CD4-positive, alpha-beta memory T cell (primary cell): ENCODE data around the gene CDKN2AIPNL. TPM values are rescaled to one million over a fixed set of nuclear protein-coding genes. Genes with fewer than 3 reads are reported as not detected.
A peak's percentile ranks its signal among the peaks of the same experiment; 100 is the strongest.

Experiments
- CTCF ChIA-PET: fragments of 350-600 bp; sonication (Branson Sonifier 250); formaldehyde crosslinking; loops from one replicate; lab custom pipeline; 2021; ENCODE audit warnings: inconsistent platforms; ENCODE audit not compliant: partially characterized antibody; lab: Charles Lee
- POLR2A ChIA-PET: fragments of 350-600 bp; sonication (Branson Sonifier 250); formaldehyde crosslinking; loops from one replicate; lab custom pipeline; 2021; ENCODE audit not compliant: partially characterized antibody; lab: Charles Lee
- DNase-seq, 5 donors: peaks; one replicate each; pipeline versions ENCODE4 v3.0.0 to v3.0.0-alpha.2; 2020 to 2022; ENCODE audit warnings: mixed read lengths in 1 of 5
- H3K27ac ChIP-seq: one replicate; pipeline ENCODE4 v1.7.0; 2013; ENCODE audit warnings: low read depth, low read length
- H3K27me3 ChIP-seq: 2 replicates; pipeline ENCODE4 v1.7.0; 2013; ENCODE audit warnings: mild to moderate bottlenecking, low read length, moderate library complexity; ENCODE audit not compliant: insufficient read depth
- H3K36me3 ChIP-seq: 2 replicates; pipeline ENCODE4 v1.7.0; 2013; ENCODE audit warnings: mild to moderate bottlenecking, low read length, moderate library complexity; ENCODE audit not compliant: insufficient read depth
- H3K4me1 ChIP-seq: 2 replicates; pipeline ENCODE4 v1.7.0; 2013; ENCODE audit warnings: mild to moderate bottlenecking, low read length, moderate library complexity; ENCODE audit not compliant: insufficient read depth
- H3K4me3 ChIP-seq, 2 donors: one replicate each; pipeline ENCODE4 v1.7.0; 2013; ENCODE audit warnings: low read length in 2 of 2, mild to moderate bottlenecking in 1 of 2
- H3K9me3 ChIP-seq, 2 donors: one replicate each; pipeline ENCODE4 v1.7.0; 2013; ENCODE audit warnings: low read length in 2 of 2, control low read depth in 1 of 2; ENCODE audit not compliant: control insufficient read depth in 1 of 2
- H3K27ac Mint-ChIP-seq, 7 donors: one replicate each; pipeline ENCODE4 v1.8.0; 2020 to 2021; ENCODE audit warnings: mixed read lengths in 7 of 7, mild to moderate bottlenecking in 6 of 7, inconsistent platforms in 3 of 7, moderate library complexity in 3 of 7
- H3K27me3 Mint-ChIP-seq, 2 donors: one replicate each; pipeline ENCODE4 v1.8.0; 2020 to 2021; ENCODE audit warnings: mixed read lengths in 2 of 2
- H3K36me3 Mint-ChIP-seq, 2 donors: one replicate each; pipeline ENCODE4 v1.8.0; 2020 to 2021; ENCODE audit warnings: mixed read lengths in 2 of 2, inconsistent platforms in 1 of 2, mild to moderate bottlenecking in 1 of 2
- H3K4me1 Mint-ChIP-seq, 4 donors: one replicate each; pipeline ENCODE4 v1.8.0; 2020 to 2021; ENCODE audit warnings: mixed read lengths in 4 of 4, mild to moderate bottlenecking in 1 of 4
- H3K4me3 Mint-ChIP-seq, 8 donors: one replicate each; pipeline ENCODE4 v1.8.0; 2020 to 2021; ENCODE audit warnings: mixed read lengths in 8 of 8, mild to moderate bottlenecking in 7 of 8, moderate library complexity in 6 of 8, inconsistent platforms in 3 of 8
- H3K9me3 Mint-ChIP-seq, 8 donors: one replicate each; pipeline ENCODE4 v1.8.0; 2020 to 2021; ENCODE audit warnings: mixed read lengths in 8 of 8, mild to moderate bottlenecking in 5 of 8, inconsistent platforms in 3 of 8, moderate library complexity in 1 of 8
- intact Hi-C: fragments of 100-400 bp; cut with micrococcal nuclease; formaldehyde crosslinking; loops from one replicate; pipeline ENCODE4 v1.15.1; 2023
- polyA plus RNA-seq, 2 donors: library from polyadenylated mRNA; unstranded; fragments of 300-500 nt; fragmentation: Illumina TruSeq; gene quantifications; one replicate each; pipeline ENCODE4 v1.2.3, GENCODE V29; 2021
- total RNA-seq, 2 experiments: library from RNA; stranded (reverse); gene quantifications; one replicate each; pipeline ENCODE4 v1.2.3, GENCODE V29; 2021

CDKN2AIPNL gene
- 10 to 100 TPM; 14.7 to 15.1 TPM for total RNA-seq
- polyA plus RNA-seq = 10 to 100 TPM; 25.2 to 32.4 TPM

DNA sequence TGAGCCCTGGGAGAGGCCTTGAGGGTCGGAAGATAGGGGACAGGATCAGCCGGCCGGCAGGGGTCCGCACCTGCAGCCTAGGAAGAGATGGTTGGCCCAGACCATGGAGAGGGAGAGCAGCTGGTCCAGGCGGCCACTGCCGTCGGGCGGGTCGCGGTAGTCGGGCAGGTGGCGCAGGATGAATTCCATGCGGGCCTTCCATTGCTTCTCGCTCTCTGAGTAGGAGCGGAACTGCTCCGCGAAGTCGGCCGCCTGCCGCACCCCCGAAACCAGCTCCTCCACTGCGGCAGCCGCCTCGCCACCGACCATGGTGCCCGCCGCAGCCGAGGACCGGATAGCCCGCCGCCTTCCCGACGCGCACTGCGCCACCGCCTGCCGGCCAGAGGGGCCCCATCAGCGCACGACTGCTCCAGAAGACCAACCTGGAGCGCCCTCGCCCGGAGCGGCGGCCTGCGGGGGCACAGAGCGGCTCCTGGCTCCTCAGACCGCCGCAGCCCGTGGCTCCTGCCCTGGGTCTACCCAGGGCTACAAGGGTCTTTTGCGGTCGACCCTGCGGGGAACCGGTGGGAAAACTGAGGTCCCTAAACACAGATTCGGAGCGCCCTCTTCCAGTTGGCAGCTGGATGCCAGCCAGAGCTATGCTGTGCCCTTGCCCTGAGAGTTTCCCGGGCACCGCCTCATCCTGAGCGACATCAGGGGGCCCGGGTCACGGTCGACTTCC is at the start of gene CDKN2AIPNL:
Gene CDKN2AIPNL (minus strand): TSS at position 336 of the 721 bp plus-strand sequence. CDS start 27 bp downstream, at position 309.
- H3K9me3 ChIP-seq = no peaks in the 10 kb centered on the region
- CTCF ChIA-PET = interaction anchor here (0.7 to 9.1 kb wide), 30 partner anchors 9 to 372 kb away, joined by 3 to 82 read pairs (median 4); partner anchors contain the start of genes JADE2 and UBE2B
- Mint-ChIP-seq H3K9me3 (no peaks in the 10 kb centered on the region), H3K4me1 (peaks cover 18 to 47% (median 33%) of the 10 kb centered on the region in 4 donors), H3K27me3 (no peaks in the 10 kb centered on the region), H3K4me3 (peak within 1 kb of the TSS; percentile 89 to 94 (median 91)), H3K27ac (peak within 1 kb of the TSS; percentile 84 to 95 (median 91)), H3K36me3 (peaks cover 6 to 11% of the 10 kb centered on the region in 2 donors)
- H3K4me3 ChIP-seq = peak within 1 kb of the TSS; percentile 79 to 93
- POLR2A ChIA-PET = interaction anchor here (0.6 to 5.9 kb wide), 42 partner anchors 9 to 1546 kb away, joined by 3 to 152 read pairs (median 4); partner anchors contain the start of genes CAMLG, CDKL3, GDF9 and JADE2
- H3K27ac ChIP-seq = peak within 1 kb of the TSS; percentile 70
- H3K36me3 ChIP-seq = no peaks in the 10 kb centered on the region
- intact Hi-C loops = loop anchor here (1.0 to 5.0 kb wide), 6 partner anchors 40 to 175 kb away; partner anchors contain the start of gene UBE2B
- H3K4me1 ChIP-seq = peaks cover 30% of the 10 kb centered on the region
- no peaks in the 10 kb centered on the region for H3K27me3 ChIP-seq
- DNase-seq = peak; percentile 87 to 91 (median 88)

DNA sequence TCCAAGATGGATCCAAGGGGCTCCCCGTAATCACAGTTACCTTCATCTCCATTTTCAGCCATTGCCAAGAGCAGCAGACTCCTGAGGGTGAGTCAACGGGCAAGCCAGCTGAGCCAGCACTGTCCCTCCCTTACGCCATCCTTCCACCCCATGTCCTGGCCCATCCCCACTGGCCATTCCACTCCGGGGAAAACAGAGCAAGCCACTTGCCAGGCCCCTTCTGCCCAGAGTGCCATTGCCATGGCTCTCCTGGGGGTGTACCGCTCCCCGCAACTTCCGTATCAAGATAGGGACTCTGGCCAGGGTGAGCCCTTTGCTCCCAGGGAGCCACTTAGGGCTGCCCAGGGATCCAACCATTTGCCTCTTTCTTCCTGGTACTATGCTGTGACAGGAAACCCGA is 48.9 kb upstream of the CDKN2AIPNL start:
- H3K4me1 ChIP-seq = peaks cover 6% of the 10 kb centered on the region
- ChIA-PET CTCF (no interaction called here), POLR2A (interaction anchor here (0.7 kb wide), 1 partner anchor 1880 kb away, joined by 4 read pairs; no protein-coding TSS in a partner anchor)

GRCh38 chr5:134459491-134459890 is 47.8 kb upstream of the CDKN2AIPNL start:
- no peak overlapping the region for H3K4me3 ChIP-seq
- no peaks in the 10 kb centered on the region for H3K4me1 ChIP-seq
- no peak for DNase-seq
- intact Hi-C loops = no loop called here
- Mint-ChIP-seq H3K27ac (no peak overlapping the region), H3K9me3 (peaks cover 0 to 3% (median 0%) of the 10 kb centered on the region in 8 donors), H3K4me1 (peaks cover 0 to 3% (median 0%) of the 10 kb centered on the region in 4 donors), H3K36me3 (no peaks in the 10 kb centered on the region), H3K4me3 (no peak overlapping the region), H3K27me3 (no peaks in the 10 kb centered on the region)
- POLR2A ChIA-PET = no interaction called here
- H3K27ac ChIP-seq = no peak overlapping the region
- H3K9me3 ChIP-seq = no peaks in the 10 kb centered on the region
- no peaks in the 10 kb centered on the region for H3K27me3 ChIP-seq
- CTCF ChIA-PET = interaction anchor here (1.6 kb wide), 1 partner anchor 15 kb away, joined by 3 read pairs; no protein-coding TSS in a partner anchor
- no peaks in the 10 kb centered on the region for H3K36me3 ChIP-seq

More for the DNA sequence above, 48.9 kb upstream of the CDKN2AIPNL start:
- no peak overlapping the region for H3K4me3 Mint-ChIP-seq
- no peaks in the 10 kb centered on the region for H3K36me3 ChIP-seq
- no peaks in the 10 kb centered on the region for H3K36me3 Mint-ChIP-seq
- H3K4me1 Mint-ChIP-seq = peaks cover 0 to 12% (median 3%) of the 10 kb centered on the region in 4 donors
- no peak overlapping the region for H3K27ac ChIP-seq
- H3K27me3 Mint-ChIP-seq = no peaks in the 10 kb centered on the region
- H3K4me3 ChIP-seq = no peak overlapping the region
- no peak for DNase-seq
- no peaks in the 10 kb centered on the region for H3K9me3 ChIP-seq
- intact Hi-C loops = no loop called here
- no peaks in the 10 kb centered on the region for H3K27me3 ChIP-seq
- H3K9me3 Mint-ChIP-seq = peaks cover 0 to 3% (median 0%) of the 10 kb centered on the region in 8 donors
- H3K27ac Mint-ChIP-seq = no peak overlapping the region

GRCh38 chr5:134459010-134459403 is 47.3 kb upstream of the CDKN2AIPNL start:
- POLR2A ChIA-PET = no interaction called here
- CTCF ChIA-PET = interaction anchor here (1.6 kb wide), 1 partner anchor 15 kb away, joined by 3 read pairs; no protein-coding TSS in a partner anchor

DNA sequence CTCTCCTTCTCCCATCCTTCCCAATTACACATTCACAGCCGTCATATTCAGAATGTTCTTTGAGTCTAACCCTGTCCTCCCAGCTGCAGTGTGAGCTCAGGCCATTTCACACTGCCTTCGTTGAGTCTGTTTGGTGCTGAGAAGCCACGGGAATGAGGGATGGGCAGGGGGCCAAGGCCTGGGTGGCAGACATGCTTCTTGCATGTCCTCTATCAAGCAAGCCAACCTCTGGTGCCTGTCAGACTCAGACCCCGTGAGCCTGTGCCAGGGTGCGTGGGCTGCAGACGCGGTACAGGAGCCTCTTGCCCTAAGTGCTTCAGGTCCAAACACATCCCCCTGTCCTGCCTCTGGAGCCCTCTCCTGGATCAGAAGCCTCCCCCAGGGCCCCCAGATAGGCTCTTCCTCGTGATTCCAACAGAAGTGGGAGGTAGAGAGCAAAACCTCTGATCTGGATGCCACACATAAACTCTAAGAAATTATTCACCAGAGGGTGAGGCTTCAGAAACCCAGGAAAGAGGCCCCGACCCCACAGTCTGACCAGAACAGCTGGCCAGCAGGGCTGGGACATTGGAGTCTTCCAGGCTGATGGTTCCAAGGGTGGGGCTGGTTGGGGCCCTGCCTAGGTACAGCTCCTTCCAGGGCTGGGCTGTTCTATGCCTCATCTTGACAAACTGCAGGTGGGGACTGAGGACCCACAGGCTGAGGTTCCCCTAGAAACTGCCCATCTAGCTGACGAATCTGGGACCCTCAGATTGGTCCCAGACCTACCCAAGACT is 46.7 kb upstream of the CDKN2AIPNL start:
- ChIA-PET CTCF (interaction anchor here (1.6 kb wide), 1 partner anchor 16 kb away, joined by 3 read pairs; no protein-coding TSS in a partner anchor), POLR2A (no interaction called here)
- H3K36me3 ChIP-seq = no peaks in the 10 kb centered on the region
- peak overlapping the region in 1 of 7 donors; percentile 12 for H3K27ac Mint-ChIP-seq
- peaks cover 0 to 3% (median 0%) of the 10 kb centered on the region in 4 donors for H3K4me1 Mint-ChIP-seq
- no peak overlapping the region for H3K27ac ChIP-seq
- H3K9me3 ChIP-seq = no peaks in the 10 kb centered on the region
- H3K4me3 ChIP-seq = no peak overlapping the region
- no peaks in the 10 kb centered on the region for H3K27me3 ChIP-seq
- H3K36me3 Mint-ChIP-seq = no peaks in the 10 kb centered on the region
- intact Hi-C loops = no loop called here
- H3K4me1 ChIP-seq = no peaks in the 10 kb centered on the region
- H3K27me3 Mint-ChIP-seq = no peaks in the 10 kb centered on the region
- H3K4me3 Mint-ChIP-seq = no peak overlapping the region
- no peak for DNase-seq
- peaks cover 0 to 3% (median 0%) of the 10 kb centered on the region in 8 donors for H3K9me3 Mint-ChIP-seq

More at GRCh38 chr5:134459010-134459403, 47.3 kb upstream of the CDKN2AIPNL start:
- Mint-ChIP-seq H3K9me3 (peaks cover 0 to 3% (median 0%) of the 10 kb centered on the region in 8 donors), H3K36me3 (no peaks in the 10 kb centered on the region), H3K27me3 (no peaks in the 10 kb centered on the region), H3K4me1 (peaks cover 0 to 3% (median 0%) of the 10 kb centered on the region in 4 donors), H3K4me3 (peak overlapping the region in 1 of 8 donors; percentile 32), H3K27ac (no peak overlapping the region)
- Histone ChIP-seq H3K9me3 (no peaks in the 10 kb centered on the region), H3K27ac (no peak overlapping the region), H3K4me3 (no peak overlapping the region), H3K27me3 (no peaks in the 10 kb centered on the region), H3K36me3 (no peaks in the 10 kb centered on the region), H3K4me1 (no peaks in the 10 kb centered on the region)
- no peak for DNase-seq
- intact Hi-C loops = no loop called here

- DNase-seq = no peak
- Mint-ChIP-seq H3K27ac (no peak overlapping the region), H3K27me3 (no peaks in the 10 kb centered on the region), H3K36me3 (no peaks in the 10 kb centered on the region), H3K4me3 (no peak overlapping the region), H3K9me3 (peaks cover 0 to 3% (median 0%) of the 10 kb centered on the region in 8 donors), H3K4me1 (peaks cover 0 to 3% (median 0%) of the 10 kb centered on the region in 4 donors)
- CTCF ChIA-PET = no interaction called here
- POLR2A ChIA-PET = no interaction called here
- Histone ChIP-seq H3K36me3 (no peaks in the 10 kb centered on the region), H3K4me3 (no peak overlapping the region), H3K27me3 (no peaks in the 10 kb centered on the region), H3K4me1 (no peaks in the 10 kb centered on the region), H3K9me3 (no peaks in the 10 kb centered on the region), H3K27ac (no peak overlapping the region)
- intact Hi-C loops = no loop called here
Observed at GRCh38 chr5:134457801-134458200, 46.1 kb upstream of the CDKN2AIPNL start.
